WTC11 (cell line): ENCODE measurements around the gene WDR82.

Experiments used
- CTCF ChIP-seq: fragments of 200-600 bp; IDR thresholded peaks from 2 replicates; pipeline ENCODE4 v1.8.0; 2022; ENCODE audit warnings: antibody characterized with exemption
- TF ChIP-seq, protein P1 (sequence below): sonication (generic); formaldehyde crosslinking; IDR thresholded peaks from 2 replicates; pipeline ENCODE4 v1.8.1; 2022; ENCODE audit warnings: low read depth, mild to moderate bottlenecking, moderate library complexity, missing genetic modification reagents, borderline replicate concordance
- TF ChIP-seq, protein P2 (sequence below): sonication (generic); formaldehyde crosslinking; IDR thresholded peaks from 2 replicates; pipeline ENCODE4 v1.8.1; 2023; ENCODE audit warnings: mild to moderate bottlenecking, missing genetic modification reagents, moderate library complexity

- no peak for TF ChIP-seq CTCF
- TF ChIP-seq, protein P1, sequence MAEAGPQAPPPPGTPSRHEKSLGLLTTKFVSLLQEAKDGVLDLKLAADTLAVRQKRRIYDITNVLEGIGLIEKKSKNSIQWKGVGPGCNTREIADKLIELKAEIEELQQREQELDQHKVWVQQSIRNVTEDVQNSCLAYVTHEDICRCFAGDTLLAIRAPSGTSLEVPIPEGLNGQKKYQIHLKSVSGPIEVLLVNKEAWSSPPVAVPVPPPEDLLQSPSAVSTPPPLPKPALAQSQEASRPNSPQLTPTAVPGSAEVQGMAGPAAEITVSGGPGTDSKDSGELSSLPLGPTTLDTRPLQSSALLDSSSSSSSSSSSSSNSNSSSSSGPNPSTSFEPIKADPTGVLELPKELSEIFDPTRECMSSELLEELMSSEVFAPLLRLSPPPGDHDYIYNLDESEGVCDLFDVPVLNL (CRISPR knock-in tag) = no peak
- TF ChIP-seq, protein P2, sequence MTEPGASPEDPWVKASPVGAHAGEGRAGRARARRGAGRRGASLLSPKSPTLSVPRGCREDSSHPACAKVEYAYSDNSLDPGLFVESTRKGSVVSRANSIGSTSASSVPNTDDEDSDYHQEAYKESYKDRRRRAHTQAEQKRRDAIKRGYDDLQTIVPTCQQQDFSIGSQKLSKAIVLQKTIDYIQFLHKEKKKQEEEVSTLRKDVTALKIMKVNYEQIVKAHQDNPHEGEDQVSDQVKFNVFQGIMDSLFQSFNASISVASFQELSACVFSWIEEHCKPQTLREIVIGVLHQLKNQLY (CRISPR knock-in tag) = no peak
Measured at GRCh38 chr3:52240886-52241370, 37.5 kb downstream of the WDR82 start.
